Hematopoietic multipotent progenitor cell treated with erythropoietin and hydrocortisone succinate and interleukin-3 and kit ligand, for 17 days (in vitro differentiated cells): ENCODE data around the gene ASTN1.

Source experiments
- DNase-seq: peaks from one replicate; pipeline ENCODE4 v3.0.0-alpha.2; 2015; ENCODE audit warnings: low spot score

ASTN1 gene

GRCh38 chr1:177163844-177164379, 600 bp downstream of the ASTN1 start:
- no peak for DNase-seq

- DNase-seq, result no peak
Observed at GRCh38 chr1:177162243-177162642, 2.3 kb downstream of the ASTN1 start.

GRCh38 chr1:177146499-177146898, 18.0 kb downstream of the ASTN1 start:
- DNase-seq, result no peak

GRCh38 chr1:177145106-177146070, 19.1 kb downstream of the ASTN1 start:
- no peak for DNase-seq

GRCh38 chr1:177142791-177143271, 21.7 kb downstream of the ASTN1 start:
- no peak for DNase-seq

- no peak for DNase-seq
Observed at GRCh38 chr1:177142010-177142409, 22.5 kb downstream of the ASTN1 start.

- no peak for DNase-seq
Observed at GRCh38 chr1:177138347-177138746, 26.2 kb downstream of the ASTN1 start.

GRCh38 chr1:177137814-177138213, 26.7 kb downstream of the ASTN1 start:
- no peak for DNase-seq

GRCh38 chr1:177135250-177135649, 29.3 kb downstream of the ASTN1 start:
- DNase-seq, result no peak

GRCh38 chr1:177133977-177134538, 30.5 kb downstream of the ASTN1 start:
- DNase-seq, result no peak

GRCh38 chr1:177132141-177132540, 32.4 kb downstream of the ASTN1 start:
- no peak for DNase-seq

- DNase-seq, result no peak
Observed at GRCh38 chr1:177131723-177132122, 32.8 kb downstream of the ASTN1 start.

GRCh38 chr1:177130451-177130945, 34.0 kb downstream of the ASTN1 start:
- no peak for DNase-seq

- DNase-seq, result no peak
Observed at GRCh38 chr1:177128665-177129281, 35.7 kb downstream of the ASTN1 start.

- DNase-seq, result no peak
Observed at GRCh38 chr1:177126267-177126666, 38.2 kb downstream of the ASTN1 start.

GRCh38 chr1:177124577-177125278, 39.8 kb downstream of the ASTN1 start:
- no peak for DNase-seq

GRCh38 chr1:177122461-177123251, 41.9 kb downstream of the ASTN1 start:
- no peak for DNase-seq

- DNase-seq, result no peak
Observed at GRCh38 chr1:177119311-177119710, 45.2 kb downstream of the ASTN1 start.

- no peak for DNase-seq
Observed at GRCh38 chr1:177118901-177119300, 45.6 kb downstream of the ASTN1 start.

GRCh38 chr1:177116941-177117340, 47.6 kb downstream of the ASTN1 start:
- DNase-seq, result no peak
